GM19035 (cell line): Measurements from ENCODE around the gene DNASE2B.

Source experiments
- ATAC-seq: cut with Tn5 transposase; IDR thresholded peaks from one replicate; pipeline ENCODE4 v1.9.1; 2021; ENCODE audit not compliant: unreplicated experiment

Gene DNASE2B

GRCh38 chr1:84373436-84374141 lies 24.7 kb upstream of the DNASE2B start:
- no peak for ATAC-seq

- no peak for ATAC-seq
These were observed 23.1 kb upstream of the DNASE2B start for GRCh38 chr1:84374991-84375696.

- no peak for ATAC-seq
These were observed 22.0 kb upstream of the DNASE2B start for GRCh38 chr1:84376000-84376910.

DNA sequence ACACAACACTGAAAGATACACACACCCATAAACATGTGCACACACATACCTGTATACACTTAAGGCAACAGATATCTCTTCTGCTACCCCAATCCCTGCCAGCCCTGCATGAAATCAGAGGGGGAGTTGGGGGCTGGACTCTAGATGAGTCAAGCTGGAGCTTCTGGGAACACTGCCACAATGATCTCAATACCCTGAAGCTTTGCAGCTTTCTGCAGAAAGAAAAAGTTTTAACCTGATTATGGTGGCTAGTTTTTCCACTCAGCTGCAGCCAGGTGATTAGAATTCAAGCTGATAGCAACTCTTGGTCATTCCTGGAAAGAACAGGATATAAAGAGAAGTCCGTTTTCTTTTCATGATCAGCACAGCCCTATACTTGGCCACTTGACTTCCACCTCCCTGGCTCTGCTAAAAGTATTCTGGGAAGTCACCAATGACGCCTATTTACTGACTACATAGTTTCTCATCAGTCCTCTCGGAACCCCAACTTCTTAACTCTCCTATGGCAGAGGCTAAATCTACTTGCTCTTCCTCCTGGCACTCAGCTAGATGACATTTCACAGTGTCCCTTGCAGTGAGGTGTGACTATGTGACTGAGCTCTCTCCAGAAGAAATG lies 20.7 kb upstream of the DNASE2B start:
- ATAC-seq, result no peak

GRCh38 chr1:84379138-84379916 lies 19.0 kb upstream of the DNASE2B start:
- ATAC-seq, result no peak

GRCh38 chr1:84379917-84380180 lies 18.4 kb upstream of the DNASE2B start:
- ATAC-seq, result no peak

- no peak for ATAC-seq
These were observed 16.2 kb upstream of the DNASE2B start for GRCh38 chr1:84382127-84382526.

- ATAC-seq, result no peak
These were observed 12.9 kb upstream of the DNASE2B start for GRCh38 chr1:84385347-84385746.

GRCh38 chr1:84386716-84387479 lies 11.4 kb upstream of the DNASE2B start:
- no peak for ATAC-seq

DNA sequence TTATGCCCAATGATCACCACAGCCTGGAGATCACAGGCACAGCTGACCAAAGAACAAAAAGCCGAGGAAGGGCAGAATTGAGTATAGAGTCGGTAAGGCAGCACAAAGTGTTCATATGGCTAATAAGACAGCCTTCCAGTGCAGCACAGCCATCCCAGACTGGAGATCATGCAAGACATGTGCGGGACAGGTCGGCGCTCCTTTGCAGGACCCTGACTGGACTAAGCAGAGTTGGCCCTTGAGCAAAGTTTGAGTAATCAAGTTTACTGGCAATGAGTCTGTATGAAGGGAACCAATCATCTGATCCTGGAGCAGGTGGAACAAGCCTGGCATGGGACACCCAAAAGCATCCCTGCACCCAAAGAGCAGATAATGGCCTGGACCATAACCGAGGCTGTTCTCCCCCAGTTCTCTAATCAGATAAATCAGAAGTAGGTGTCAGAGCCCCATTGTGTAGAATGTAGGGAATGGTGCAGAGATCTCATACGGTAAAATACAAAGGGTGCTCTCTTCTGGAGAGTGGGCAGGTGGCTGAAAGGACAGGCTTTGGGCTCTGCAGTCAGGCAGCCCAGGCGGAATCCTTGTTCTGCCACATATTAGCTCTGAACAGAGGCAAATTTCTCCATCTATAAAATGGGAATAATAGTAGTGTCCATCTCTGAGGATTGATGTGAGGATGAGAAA lies 10.7 kb upstream of the DNASE2B start:
- ATAC-seq, result no peak

DNA sequence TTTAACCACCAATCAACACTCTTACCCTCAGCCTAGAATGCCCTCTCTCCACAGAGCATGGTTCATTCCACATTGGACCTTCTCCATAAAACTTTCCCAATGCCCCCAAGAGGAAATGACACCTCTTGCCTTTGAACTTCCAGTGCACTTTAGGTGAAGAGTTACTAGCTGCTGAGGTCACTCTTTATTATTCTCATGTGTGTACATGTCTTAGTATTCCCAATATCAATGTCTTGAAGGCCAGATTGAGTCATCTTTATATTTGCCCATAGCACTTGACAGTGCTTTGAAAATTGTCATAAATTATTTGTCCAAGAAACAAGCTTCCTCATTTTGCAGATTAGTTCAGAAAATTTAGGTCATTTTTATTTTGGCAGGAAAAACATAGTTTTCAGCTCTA lies 8.1 kb upstream of the DNASE2B start:
- no peak for ATAC-seq

- no peak for ATAC-seq
These were observed 2.9 kb downstream of the DNASE2B start for GRCh38 chr1:84401156-84401555.

DNA sequence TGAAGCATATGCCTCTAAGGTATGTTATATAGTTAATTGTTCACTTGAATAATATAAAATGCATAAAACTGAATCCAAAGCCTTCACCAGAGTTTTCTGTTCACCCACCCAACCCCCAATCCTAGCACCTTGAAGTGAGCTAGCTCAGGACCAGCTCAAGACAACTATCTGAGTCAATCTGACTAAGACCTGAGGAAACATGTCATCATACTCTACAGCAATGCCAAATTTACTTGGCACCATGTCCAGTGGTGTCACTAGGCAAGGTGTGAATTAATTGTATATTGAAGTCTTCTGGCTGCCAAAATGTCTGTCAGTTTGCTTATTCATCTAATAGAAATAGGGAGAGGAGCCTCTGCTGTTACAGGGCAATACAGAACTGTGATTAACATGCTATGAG lies 3.8 kb downstream of the DNASE2B start:
- ATAC-seq, result no peak

- no peak for ATAC-seq
These were observed 4.2 kb downstream of the DNASE2B start for GRCh38 chr1:84402501-84402900.

DNA sequence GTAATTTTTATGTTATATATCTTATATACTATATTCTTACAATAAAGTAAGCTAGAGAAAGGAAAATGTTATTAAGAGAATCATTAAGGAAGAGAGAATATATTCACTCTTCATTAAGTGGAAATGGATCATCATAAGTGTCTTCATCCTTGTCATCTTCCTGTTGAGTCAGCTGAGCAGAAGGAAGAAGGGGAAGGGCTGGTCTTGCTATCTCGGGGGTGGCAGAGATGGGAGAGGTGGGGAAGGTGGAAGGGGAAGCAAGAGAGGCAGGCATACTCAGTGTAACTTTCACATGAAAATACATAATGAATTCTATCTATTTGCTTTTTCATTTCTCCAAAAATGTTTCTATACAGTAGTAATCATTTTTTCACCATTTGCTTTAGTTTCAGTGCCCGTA lies 5.1 kb downstream of the DNASE2B start:
- ATAC-seq, result no peak

- ATAC-seq, result no peak
These were observed 8.1 kb downstream of the DNASE2B start for GRCh38 chr1:84406346-84406861.

DNA sequence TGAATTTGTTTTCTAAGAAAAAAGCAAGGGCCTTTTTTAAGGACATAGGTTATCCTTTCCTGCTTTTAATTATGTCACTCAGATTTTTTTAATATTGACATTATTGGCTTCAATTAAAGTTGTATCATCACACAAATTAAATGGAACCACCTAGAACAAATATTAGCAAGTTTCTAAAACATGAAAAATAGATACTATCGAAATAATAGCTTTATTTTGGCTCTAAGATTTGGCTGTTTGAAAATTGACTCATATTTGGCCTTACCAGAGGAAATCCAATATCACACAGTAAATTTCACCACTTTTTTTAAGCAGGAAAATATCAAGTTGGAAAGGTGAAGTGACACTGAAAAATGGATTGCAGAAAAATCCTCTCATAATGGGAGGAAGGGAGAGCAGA lies 9.2 kb downstream of the DNASE2B start:
- no peak for ATAC-seq

- ATAC-seq, result no peak
These were observed 9.7 kb downstream of the DNASE2B start for GRCh38 chr1:84407958-84408422.

- no peak for ATAC-seq
These were observed 11.6 kb downstream of the DNASE2B start for GRCh38 chr1:84409888-84410287.
